ENCODE measurements around the gene MPC2.

MPC2 gene

GRCh38 chr1:167922611-167923074, 14.2 kb downstream of the MPC2 start:
- peaks cover 0 to 3% of the 10 kb centered on the region in 2 donors for H3K4me1 ChIP-seq (ENCODE audit: control insufficient read depth in 1 of 2, insufficient read depth in 2 of 2, low read length in 2 of 2)

GRCh38 chr1:167922023-167922422, 14.8 kb downstream of the MPC2 start:
- no peak overlapping the region for H3K27ac ChIP-seq (ENCODE audit: low read length)
- H3K27me3 ChIP-seq (ENCODE audit: low read depth, low read length) = no peaks in the 10 kb centered on the region
- H3K9me3 ChIP-seq (ENCODE audit: control insufficient read depth in 1 of 2, low read length in 2 of 2) = no peaks in the 10 kb centered on the region
- H3K36me3 ChIP-seq (ENCODE audit: control insufficient read depth in 1 of 2, insufficient read depth in 2 of 2, low read length in 2 of 2) = peaks cover 0 to 6% of the 10 kb centered on the region in 2 donors
- peaks cover 0 to 2% of the 10 kb centered on the region in 2 donors for H3K4me1 ChIP-seq (ENCODE audit: control insufficient read depth in 1 of 2, insufficient read depth in 2 of 2, low read length in 2 of 2)
- H3K4me3 ChIP-seq (ENCODE audit: low read depth in 1 of 2, low read length in 2 of 2) = no peak overlapping the region

More at GRCh38 chr1:167922611-167923074, 14.2 kb downstream of the MPC2 start:
- Histone ChIP-seq H3K27ac (ENCODE audit: low read length) (no peak overlapping the region), H3K36me3 (ENCODE audit: control insufficient read depth in 1 of 2, insufficient read depth in 2 of 2, low read length in 2 of 2) (peaks cover 0 to 6% of the 10 kb centered on the region in 2 donors), H3K9me3 (ENCODE audit: control insufficient read depth in 1 of 2, low read length in 2 of 2) (no peaks in the 10 kb centered on the region), H3K4me3 (ENCODE audit: low read depth in 1 of 2, low read length in 2 of 2) (no peak overlapping the region), H3K27me3 (ENCODE audit: low read depth, low read length) (no peaks in the 10 kb centered on the region)

- Histone ChIP-seq H3K9me3 (ENCODE audit: control insufficient read depth in 1 of 2, low read length in 2 of 2) (no peaks in the 10 kb centered on the region), H3K27ac (ENCODE audit: low read length) (no peak overlapping the region), H3K36me3 (ENCODE audit: control insufficient read depth in 1 of 2, insufficient read depth in 2 of 2, low read length in 2 of 2) (peaks cover 0 to 17% of the 10 kb centered on the region in 2 donors), H3K4me3 (ENCODE audit: low read depth in 1 of 2, low read length in 2 of 2) (no peak overlapping the region), H3K27me3 (ENCODE audit: low read depth, low read length) (no peaks in the 10 kb centered on the region), H3K4me1 (ENCODE audit: control insufficient read depth in 1 of 2, insufficient read depth in 2 of 2, low read length in 2 of 2) (no peaks in the 10 kb centered on the region)
These were observed 19.9 kb downstream of the MPC2 start for GRCh38 chr1:167916766-167917511.

- H3K27me3 ChIP-seq (ENCODE audit: low read depth, low read length) = no peaks in the 10 kb centered on the region
- H3K36me3 ChIP-seq (ENCODE audit: control insufficient read depth in 1 of 2, insufficient read depth in 2 of 2, low read length in 2 of 2) = peaks cover 0 to 17% of the 10 kb centered on the region in 2 donors
- H3K4me3 ChIP-seq (ENCODE audit: low read depth in 1 of 2, low read length in 2 of 2) = no peak overlapping the region
- H3K9me3 ChIP-seq (ENCODE audit: control insufficient read depth in 1 of 2, low read length in 2 of 2) = no peaks in the 10 kb centered on the region
- H3K4me1 ChIP-seq (ENCODE audit: control insufficient read depth in 1 of 2, insufficient read depth in 2 of 2, low read length in 2 of 2) = peaks cover 0 to 4% of the 10 kb centered on the region in 2 donors
- H3K27ac ChIP-seq (ENCODE audit: low read length) = no peak overlapping the region
These were observed 21.3 kb downstream of the MPC2 start for GRCh38 chr1:167915569-167915968.

- no peaks in the 10 kb centered on the region for H3K27me3 ChIP-seq (ENCODE audit: low read depth, low read length)
- peaks cover 0 to 4% of the 10 kb centered on the region in 2 donors for H3K4me1 ChIP-seq (ENCODE audit: control insufficient read depth in 1 of 2, insufficient read depth in 2 of 2, low read length in 2 of 2)
- peaks cover 0 to 17% of the 10 kb centered on the region in 2 donors for H3K36me3 ChIP-seq (ENCODE audit: control insufficient read depth in 1 of 2, insufficient read depth in 2 of 2, low read length in 2 of 2)
- H3K9me3 ChIP-seq (ENCODE audit: control insufficient read depth in 1 of 2, low read length in 2 of 2) = no peaks in the 10 kb centered on the region
- no peak within 1 kb of the TSS for H3K4me3 ChIP-seq (ENCODE audit: low read depth in 1 of 2, low read length in 2 of 2)
- no peak within 1 kb of the TSS for H3K27ac ChIP-seq (ENCODE audit: low read length)
These were observed 22.9 kb downstream of the MPC2 start, which contains the start of gene ADCY10 for GRCh38 chr1:167913895-167914496. ADCY10 (minus strand) TSS chr1:167914134; CDS start chr1:167905140, 8,994 bp downstream.

GRCh38 chr1:167912294-167912693, 24.6 kb downstream of the MPC2 start:
- Histone ChIP-seq H3K36me3 (ENCODE audit: control insufficient read depth in 1 of 2, insufficient read depth in 2 of 2, low read length in 2 of 2) (peaks cover 0 to 12% of the 10 kb centered on the region in 2 donors), H3K27ac (ENCODE audit: low read length) (no peak overlapping the region), H3K4me1 (ENCODE audit: control insufficient read depth in 1 of 2, insufficient read depth in 2 of 2, low read length in 2 of 2) (peaks cover 0 to 4% of the 10 kb centered on the region in 2 donors), H3K27me3 (ENCODE audit: low read depth, low read length) (no peaks in the 10 kb centered on the region), H3K4me3 (ENCODE audit: low read depth in 1 of 2, low read length in 2 of 2) (no peak overlapping the region), H3K9me3 (ENCODE audit: control insufficient read depth in 1 of 2, low read length in 2 of 2) (no peaks in the 10 kb centered on the region)

- no peak overlapping the region for H3K27ac ChIP-seq (ENCODE audit: low read length)
- no peaks in the 10 kb centered on the region for H3K27me3 ChIP-seq (ENCODE audit: low read depth, low read length)
- no peaks in the 10 kb centered on the region for H3K9me3 ChIP-seq (ENCODE audit: control insufficient read depth in 1 of 2, low read length in 2 of 2)
- H3K36me3 ChIP-seq (ENCODE audit: control insufficient read depth in 1 of 2, insufficient read depth in 2 of 2, low read length in 2 of 2) = peaks cover 0 to 7% of the 10 kb centered on the region in 2 donors
- H3K4me1 ChIP-seq (ENCODE audit: control insufficient read depth in 1 of 2, insufficient read depth in 2 of 2, low read length in 2 of 2) = peaks cover 0 to 4% of the 10 kb centered on the region in 2 donors
- H3K4me3 ChIP-seq (ENCODE audit: low read depth in 1 of 2, low read length in 2 of 2) = no peak overlapping the region
These were observed 25.5 kb downstream of the MPC2 start for GRCh38 chr1:167911413-167911812.

GRCh38 chr1:167910530-167910929, 26.3 kb downstream of the MPC2 start:
- Histone ChIP-seq H3K4me1 (ENCODE audit: control insufficient read depth in 1 of 2, insufficient read depth in 2 of 2, low read length in 2 of 2) (peaks cover 0 to 4% of the 10 kb centered on the region in 2 donors), H3K36me3 (ENCODE audit: control insufficient read depth in 1 of 2, insufficient read depth in 2 of 2, low read length in 2 of 2) (peaks cover 0 to under 1% of the 10 kb centered on the region in 2 donors), H3K27ac (ENCODE audit: low read length) (no peak overlapping the region), H3K9me3 (ENCODE audit: control insufficient read depth in 1 of 2, low read length in 2 of 2) (no peaks in the 10 kb centered on the region), H3K4me3 (ENCODE audit: low read depth in 1 of 2, low read length in 2 of 2) (no peak overlapping the region), H3K27me3 (ENCODE audit: low read depth, low read length) (no peaks in the 10 kb centered on the region)

GRCh38 chr1:167909691-167910180, 27.1 kb downstream of the MPC2 start:
- H3K27ac ChIP-seq (ENCODE audit: low read length) = no peak overlapping the region
- H3K9me3 ChIP-seq (ENCODE audit: control insufficient read depth in 1 of 2, low read length in 2 of 2) = no peaks in the 10 kb centered on the region
- H3K36me3 ChIP-seq (ENCODE audit: control insufficient read depth in 1 of 2, insufficient read depth in 2 of 2, low read length in 2 of 2) = no peaks in the 10 kb centered on the region
- no peak overlapping the region for H3K4me3 ChIP-seq (ENCODE audit: low read depth in 1 of 2, low read length in 2 of 2)
- no peaks in the 10 kb centered on the region for H3K27me3 ChIP-seq (ENCODE audit: low read depth, low read length)
- peaks cover 0 to 8% of the 10 kb centered on the region in 2 donors for H3K4me1 ChIP-seq (ENCODE audit: control insufficient read depth in 1 of 2, insufficient read depth in 2 of 2, low read length in 2 of 2)

GRCh38 chr1:167905671-167906070, 31.2 kb downstream of the MPC2 start:
- no peak overlapping the region for H3K27ac ChIP-seq (ENCODE audit: low read length)

GRCh38 chr1:167905182-167905581, 31.7 kb downstream of the MPC2 start:
- H3K4me1 ChIP-seq (ENCODE audit: control insufficient read depth in 1 of 2, insufficient read depth in 2 of 2, low read length in 2 of 2) = peaks cover 0 to 4% of the 10 kb centered on the region in 2 donors
- H3K27ac ChIP-seq (ENCODE audit: low read length) = no peak overlapping the region

More at GRCh38 chr1:167905671-167906070, 31.2 kb downstream of the MPC2 start:
- H3K4me1 ChIP-seq (ENCODE audit: control insufficient read depth in 1 of 2, insufficient read depth in 2 of 2, low read length in 2 of 2) = peaks cover 0 to 4% of the 10 kb centered on the region in 2 donors
- no peaks in the 10 kb centered on the region for H3K36me3 ChIP-seq (ENCODE audit: control insufficient read depth in 1 of 2, insufficient read depth in 2 of 2, low read length in 2 of 2)
- no peaks in the 10 kb centered on the region for H3K9me3 ChIP-seq (ENCODE audit: control insufficient read depth in 1 of 2, low read length in 2 of 2)
- H3K4me3 ChIP-seq (ENCODE audit: low read depth in 1 of 2, low read length in 2 of 2) = no peak overlapping the region
- no peaks in the 10 kb centered on the region for H3K27me3 ChIP-seq (ENCODE audit: low read depth, low read length)

More at GRCh38 chr1:167905182-167905581, 31.7 kb downstream of the MPC2 start:
- Histone ChIP-seq H3K4me3 (ENCODE audit: low read depth in 1 of 2, low read length in 2 of 2) (no peak overlapping the region), H3K9me3 (ENCODE audit: control insufficient read depth in 1 of 2, low read length in 2 of 2) (no peaks in the 10 kb centered on the region), H3K27me3 (ENCODE audit: low read depth, low read length) (no peaks in the 10 kb centered on the region), H3K36me3 (ENCODE audit: control insufficient read depth in 1 of 2, insufficient read depth in 2 of 2, low read length in 2 of 2) (no peaks in the 10 kb centered on the region)
